Eye (tissue), 1 donor: Measurements from ENCODE around the gene LYZ.
"Not testable (repeated sequence)": the region's sequence is repeated elsewhere in the genome, so short reads cannot be mapped to it uniquely, and the experiment has no call there.

Experiments used
- DNase-seq: peaks from one replicate; pipeline ENCODE4 v3.0.0-alpha.2; 2015

LYZ gene

GRCh38 chr12:69348162-69348938 is at the start of gene LYZ:
TSS of gene LYZ (plus strand) at chr12:69348381. CDS start at chr12:69348409, 28 bp downstream.
- DNase-seq: no peak

DNA sequence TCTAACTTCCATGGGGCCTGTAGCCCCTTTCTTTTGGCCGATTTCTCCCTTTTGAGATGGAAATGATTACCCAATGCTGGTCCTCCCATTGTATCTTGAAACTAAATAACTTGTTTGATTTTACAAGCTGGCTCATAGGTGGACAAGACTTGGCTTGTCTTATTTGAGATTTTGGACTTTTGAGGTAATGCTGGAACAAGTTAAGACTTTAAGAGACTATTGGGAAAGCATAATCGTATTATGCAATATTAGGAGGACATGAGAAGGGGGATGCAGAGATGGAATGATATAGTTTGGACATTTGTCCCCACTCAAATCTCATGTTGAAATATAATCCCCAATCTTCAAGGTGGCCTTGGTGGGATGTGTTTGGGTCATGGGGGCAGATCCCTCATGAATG is 49.2 kb upstream of the LYZ start:
- DNase-seq: no peak

GRCh38 chr12:69304284-69304683 is 43.9 kb upstream of the LYZ start:
- DNase-seq: no peak

DNA sequence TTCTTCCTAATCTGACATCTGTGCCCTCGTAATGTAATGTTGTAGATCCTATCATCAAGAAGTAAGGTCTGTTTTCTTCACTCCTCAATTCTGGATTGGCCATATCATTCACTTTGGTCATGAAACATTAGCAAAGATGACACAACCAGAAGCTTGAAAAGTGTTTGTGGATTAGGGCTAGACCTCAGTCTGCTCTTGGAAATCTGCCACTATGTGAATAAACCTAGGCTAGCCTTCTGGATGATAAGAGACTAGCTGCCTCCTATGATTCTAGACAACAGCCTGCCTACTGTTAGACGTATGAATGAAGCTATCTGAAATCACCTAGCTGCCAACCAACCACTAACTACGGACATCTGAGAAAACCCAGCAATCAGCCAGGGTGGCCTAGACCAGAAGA is 38.7 kb upstream of the LYZ start:
- no peak for DNase-seq

GRCh38 chr12:69313209-69313608 is 35.0 kb upstream of the LYZ start:
- DNase-seq: no peak

- DNase-seq: not testable (repeated sequence)
Measured at GRCh38 chr12:69316784-69317183, 31.4 kb upstream of the LYZ start.

GRCh38 chr12:69317233-69317632 is 30.9 kb upstream of the LYZ start:
- not testable (repeated sequence) for DNase-seq

DNA sequence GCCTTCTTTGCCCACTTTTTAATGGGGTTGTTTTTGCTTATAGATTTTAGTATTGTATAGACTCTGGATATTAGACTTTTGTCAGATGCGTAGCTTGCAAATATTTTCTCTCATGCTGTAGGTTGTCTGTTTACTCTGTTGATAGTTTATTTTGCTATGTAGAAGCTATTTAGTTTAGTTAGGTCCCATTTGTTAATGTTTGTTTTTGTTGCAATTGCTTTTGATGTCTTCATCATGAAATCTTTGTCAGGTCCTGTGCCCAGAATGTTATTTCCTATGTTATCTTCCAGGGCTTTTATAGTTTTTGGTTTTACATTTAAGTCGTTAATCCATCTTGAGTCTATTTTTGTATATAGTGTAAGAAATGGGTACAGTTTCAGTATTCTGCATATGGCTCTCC is 30.0 kb upstream of the LYZ start:
- DNase-seq: no peak

DNA sequence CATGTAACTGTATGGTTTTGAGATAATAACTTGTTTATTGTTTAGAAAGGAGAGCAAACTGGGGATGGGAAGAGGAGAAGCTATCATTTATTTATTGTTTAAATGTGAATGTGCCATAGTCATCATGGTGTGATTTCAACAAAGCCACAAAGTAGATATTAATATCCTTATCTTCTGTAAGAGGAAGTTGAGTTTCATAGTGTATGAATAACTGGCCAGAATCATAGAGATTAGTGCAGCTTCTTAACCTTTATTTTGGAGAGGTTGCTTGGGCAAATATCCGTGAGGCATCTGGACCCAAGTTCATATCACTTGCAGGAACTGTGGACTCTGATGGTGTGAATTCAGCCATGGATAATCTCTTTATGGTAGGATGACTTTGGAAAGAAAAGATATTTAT is 26.8 kb upstream of the LYZ start:
- no peak for DNase-seq

- DNase-seq: no peak
Measured at GRCh38 chr12:69324797-69325466, 23.2 kb upstream of the LYZ start.

DNA sequence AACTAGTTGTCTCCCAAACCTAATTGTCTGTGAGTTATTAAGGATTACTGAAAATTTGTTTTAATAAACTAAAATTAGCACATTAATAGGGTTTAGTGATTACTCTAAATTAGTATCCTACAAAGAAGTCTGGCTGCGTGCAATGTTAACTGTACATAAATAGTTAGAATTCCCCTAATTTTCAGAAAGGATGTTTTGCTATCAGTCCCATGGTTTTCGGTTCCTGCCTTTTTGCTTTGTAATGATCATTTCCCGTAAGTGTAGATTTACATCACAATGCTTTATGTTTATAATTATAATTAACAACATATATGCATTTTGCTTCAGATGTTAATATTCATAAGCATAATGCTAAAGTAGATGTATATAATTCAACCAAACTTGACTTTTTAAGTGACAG is 19.8 kb upstream of the LYZ start:
- DNase-seq: no peak

DNA sequence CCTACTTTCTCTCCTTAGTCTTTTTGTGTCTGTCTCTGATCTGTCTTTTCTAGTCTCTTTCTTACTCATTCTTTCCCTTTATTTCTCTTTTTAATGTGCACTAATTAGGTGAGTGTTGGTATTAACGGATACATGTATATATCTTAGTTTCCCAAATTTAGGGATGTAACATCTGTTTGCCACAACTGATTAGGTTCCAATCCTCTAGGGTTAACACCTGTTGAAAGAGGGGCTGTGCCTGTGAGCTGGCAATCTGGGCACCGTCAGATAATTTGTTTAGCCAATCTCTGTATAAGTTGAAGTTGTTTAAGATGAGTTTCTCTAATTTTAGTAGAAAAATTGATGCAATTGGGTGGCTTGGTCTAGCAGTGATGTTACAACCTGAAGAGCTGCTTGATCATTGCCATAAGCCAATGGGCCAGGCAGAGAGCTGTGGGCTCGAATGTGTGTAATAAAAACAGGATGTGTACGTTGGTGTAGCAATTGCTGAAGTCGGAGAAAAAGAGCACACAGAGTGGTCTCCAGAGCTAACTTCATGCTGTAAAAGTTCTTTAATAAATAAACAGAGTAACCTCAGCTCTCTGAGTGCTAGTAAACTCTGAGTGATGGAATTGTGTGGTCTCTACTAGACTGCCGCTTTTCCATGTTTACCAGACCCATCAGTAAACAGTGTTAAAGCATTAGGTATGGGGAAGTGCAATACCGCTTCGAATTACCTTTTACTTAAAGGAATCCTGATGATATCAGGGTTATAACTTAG is 18.3 kb upstream of the LYZ start:
- DNase-seq: no peak

- DNase-seq: peak; percentile 42
Measured at GRCh38 chr12:69330475-69331473, 17.4 kb upstream of the LYZ start.

- peak; percentile 40 for DNase-seq
Measured at GRCh38 chr12:69331519-69331908, 16.7 kb upstream of the LYZ start.

- DNase-seq: peak; percentile 21
Measured at GRCh38 chr12:69331909-69332684, 16.1 kb upstream of the LYZ start.

- DNase-seq: no peak
Measured at GRCh38 chr12:69332815-69333358, 15.3 kb upstream of the LYZ start.

DNA sequence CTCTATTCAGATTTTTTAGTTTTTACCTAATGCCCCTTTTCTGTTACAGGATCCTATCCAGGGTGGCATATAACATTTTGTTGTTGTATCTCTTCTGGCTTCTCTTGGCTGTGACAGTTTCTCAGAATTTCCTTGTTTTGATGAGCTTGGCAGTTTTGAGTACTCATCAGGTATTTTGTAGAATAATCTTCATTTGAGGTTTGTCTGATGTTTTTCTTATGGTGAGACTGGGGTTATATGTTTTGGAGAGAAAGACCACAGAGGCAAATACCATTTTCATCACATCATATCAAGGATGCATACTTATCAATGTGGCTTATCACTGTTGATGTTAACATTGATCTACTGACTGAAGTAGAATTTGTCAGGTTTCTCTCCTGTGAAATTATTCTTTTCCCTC is 14.0 kb upstream of the LYZ start:
- no peak for DNase-seq

DNA sequence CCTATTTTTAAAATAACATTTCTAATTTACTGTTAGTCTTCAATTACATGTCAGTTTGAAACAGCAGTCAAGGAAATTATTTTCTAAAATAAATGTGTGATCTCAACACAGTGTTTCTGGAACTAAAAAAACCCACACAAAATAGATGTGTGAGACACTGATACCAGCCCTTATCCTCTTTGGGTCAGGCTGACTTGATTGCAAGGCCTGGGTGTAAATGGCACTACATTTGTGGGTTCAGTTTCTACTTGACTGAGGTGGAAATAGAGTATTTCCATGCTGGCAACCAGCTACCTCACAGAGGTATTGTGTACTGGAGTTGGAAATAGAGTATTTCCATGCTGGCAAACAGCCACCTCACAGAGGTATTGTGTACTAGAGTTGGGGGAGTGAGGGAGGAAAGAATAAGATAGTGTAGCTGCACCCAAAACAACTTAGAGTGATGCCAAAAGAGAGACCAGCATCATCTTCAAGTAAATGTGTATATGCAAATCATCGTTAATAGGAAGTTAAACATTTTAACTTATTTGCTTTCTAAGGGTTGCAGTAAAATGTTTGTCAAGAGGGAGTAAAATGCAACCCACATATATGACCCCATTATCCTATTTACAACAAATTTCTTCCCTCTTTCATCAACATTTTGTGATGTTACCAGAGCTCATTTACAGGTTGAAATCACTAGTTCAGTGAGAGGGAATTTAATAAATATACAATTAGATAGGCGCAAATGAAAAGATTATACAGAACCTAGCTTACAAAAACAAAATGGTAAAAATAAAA is 10.7 kb upstream of the LYZ start:
- no peak for DNase-seq

DNA sequence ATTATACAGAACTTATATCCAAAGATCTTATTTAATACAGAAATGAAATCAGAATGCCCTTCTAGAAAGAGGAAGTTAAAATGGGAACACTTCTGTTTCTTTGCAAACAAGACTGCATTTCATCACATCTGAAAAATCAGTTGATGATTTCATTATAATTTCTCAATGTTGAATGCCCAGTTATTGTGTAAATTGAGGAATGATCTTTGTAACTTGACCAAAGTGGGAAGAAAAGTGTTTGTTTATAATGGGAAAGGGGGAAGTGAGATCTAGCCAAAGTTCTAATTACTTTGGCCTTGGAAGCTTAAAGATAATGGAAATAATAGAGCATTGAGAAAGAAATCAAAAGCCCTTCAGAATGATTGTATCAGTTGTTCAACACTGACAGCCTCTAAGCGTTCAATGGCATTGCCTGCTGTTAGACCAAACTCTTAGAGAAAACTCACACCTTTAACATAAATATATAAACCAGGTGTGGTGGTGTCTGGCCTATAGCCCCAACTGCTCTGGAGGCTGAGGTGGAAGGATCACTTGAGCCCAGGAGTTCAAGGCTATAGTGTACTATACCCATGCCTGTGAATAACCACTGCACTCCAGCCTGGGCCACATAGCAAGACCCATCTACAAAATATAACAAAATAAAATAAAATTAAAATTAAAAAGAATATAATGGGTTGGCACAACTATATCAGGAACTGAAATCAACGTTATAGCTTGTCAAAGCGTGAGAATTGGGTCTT is 9.9 kb upstream of the LYZ start:
- no peak for DNase-seq

DNA sequence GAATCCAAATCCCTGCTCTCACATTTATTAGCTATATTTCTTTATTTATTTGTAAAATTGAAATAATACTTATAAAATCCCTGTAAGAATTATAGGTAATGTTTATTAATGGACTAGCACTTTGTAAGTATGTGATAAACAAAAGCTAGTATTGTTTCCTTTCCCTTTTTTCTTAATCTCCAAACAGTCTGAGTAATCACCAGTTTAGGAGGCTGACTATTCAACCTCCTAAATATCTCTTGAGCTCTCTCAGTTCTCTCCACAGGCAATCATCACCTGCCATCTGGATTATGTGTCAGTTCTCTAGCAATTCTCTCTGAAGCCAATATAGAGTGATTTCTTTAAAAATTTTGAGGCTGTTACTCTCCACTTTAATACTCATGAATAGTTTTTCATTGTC is 9.2 kb upstream of the LYZ start:
- DNase-seq: no peak
